H1 (cell line): Measurements from ENCODE around the gene PIGH.

ENCODE experiments used
- BRCA1 ChIP-seq: IDR thresholded peaks from 2 replicates; pipeline ENCODE4 v1.6.1; 2012; ENCODE audit warnings: low read depth, low read length, improper control_type of control experiment
- CBX5 ChIP-seq: fragments of 300-800, 300-1000 bp; sonication (generic); IDR thresholded peaks from 2 replicates; pipeline ENCODE4 v1.7.1; 2016; ENCODE audit warnings: antibody characterized with exemption, low read length, low read depth
- NRF1 ChIP-seq: IDR thresholded peaks from 2 replicates; pipeline ENCODE4 v1.6.1; 2011; ENCODE audit warnings: mild to moderate bottlenecking, low read depth, low read length, improper control_type of control experiment
- POLR2AphosphoS5 ChIP-seq: IDR thresholded peaks from 2 replicates; pipeline ENCODE4 v1.6.1; 2011; ENCODE audit warnings: low read depth, low read length
- SP4 ChIP-seq: IDR thresholded peaks from 2 replicates; pipeline ENCODE4 v1.6.1; 2012; ENCODE audit warnings: low read length, inconsistent platforms
- TF ChIP-seq, protein P1 (sequence below), 3 experiments: IDR thresholded peaks; 1 replicate in 2 of 3; 2 replicates in 1 of 3; pipeline versions ENCODE4 v1.5.1 to v1.6.1; 2011; ENCODE audit warnings: low read length in 3 of 3, mild to moderate bottlenecking in 3 of 3, inconsistent platforms in 2 of 3, low read depth in 1 of 3, moderate library complexity in 1 of 3; ENCODE audit not compliant: insufficient read depth in 1 of 3; ENCODE audit errors: control extremely low read depth in 1 of 3
- TF ChIP-seq, protein P2 (sequence below): IDR thresholded peaks from 2 replicates; pipeline ENCODE4 v1.6.1; 2011; ENCODE audit warnings: low read length, improper control_type of control experiment

DNA sequence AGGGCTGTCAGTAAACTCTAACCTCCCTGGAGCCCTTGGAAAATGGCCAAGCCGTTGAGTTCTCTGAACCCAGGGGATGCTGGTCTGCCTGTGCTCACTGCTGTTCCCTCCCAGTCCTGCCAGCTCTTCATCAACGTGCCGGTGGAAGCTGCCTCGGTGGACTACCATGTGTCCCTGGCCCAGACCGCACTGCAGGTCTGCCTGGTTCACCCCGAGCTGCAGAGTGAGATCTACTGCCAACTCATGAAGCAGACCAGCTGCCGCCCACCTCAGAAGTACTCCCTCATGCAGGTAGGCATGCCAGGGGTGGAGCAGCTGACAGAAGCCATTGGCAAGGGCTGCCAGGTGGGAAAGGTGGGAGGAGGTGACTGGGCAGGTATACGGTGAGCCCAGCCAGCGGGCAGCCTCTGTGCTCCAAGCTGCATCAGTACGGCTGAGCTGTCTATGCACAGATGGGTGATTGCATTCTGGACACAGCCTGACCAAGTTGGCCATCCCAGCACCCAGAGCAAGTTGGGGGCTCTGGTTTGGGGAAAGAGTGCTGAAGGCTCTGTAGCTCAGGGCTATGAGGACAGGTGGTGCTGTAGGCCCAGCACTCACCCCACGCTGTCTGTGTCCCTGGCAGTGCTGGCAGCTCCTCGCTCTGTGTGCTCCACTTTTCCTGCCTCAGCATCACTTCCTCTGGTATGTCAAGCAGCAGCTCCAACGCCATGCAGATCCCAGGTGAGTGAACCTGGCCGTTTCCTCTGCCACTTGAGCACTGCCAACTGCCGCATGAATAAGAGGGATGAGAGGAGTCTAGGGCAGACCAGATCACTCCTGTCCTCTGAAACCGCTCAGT lies 21.9 kb downstream of the PIGH start:
- TF ChIP-seq CBX5 (no peak), NRF1 (no peak), POLR2AphosphoS5 (no peak), SP4 (no peak), BRCA1 (no peak)
- TF ChIP-seq, protein P1, sequence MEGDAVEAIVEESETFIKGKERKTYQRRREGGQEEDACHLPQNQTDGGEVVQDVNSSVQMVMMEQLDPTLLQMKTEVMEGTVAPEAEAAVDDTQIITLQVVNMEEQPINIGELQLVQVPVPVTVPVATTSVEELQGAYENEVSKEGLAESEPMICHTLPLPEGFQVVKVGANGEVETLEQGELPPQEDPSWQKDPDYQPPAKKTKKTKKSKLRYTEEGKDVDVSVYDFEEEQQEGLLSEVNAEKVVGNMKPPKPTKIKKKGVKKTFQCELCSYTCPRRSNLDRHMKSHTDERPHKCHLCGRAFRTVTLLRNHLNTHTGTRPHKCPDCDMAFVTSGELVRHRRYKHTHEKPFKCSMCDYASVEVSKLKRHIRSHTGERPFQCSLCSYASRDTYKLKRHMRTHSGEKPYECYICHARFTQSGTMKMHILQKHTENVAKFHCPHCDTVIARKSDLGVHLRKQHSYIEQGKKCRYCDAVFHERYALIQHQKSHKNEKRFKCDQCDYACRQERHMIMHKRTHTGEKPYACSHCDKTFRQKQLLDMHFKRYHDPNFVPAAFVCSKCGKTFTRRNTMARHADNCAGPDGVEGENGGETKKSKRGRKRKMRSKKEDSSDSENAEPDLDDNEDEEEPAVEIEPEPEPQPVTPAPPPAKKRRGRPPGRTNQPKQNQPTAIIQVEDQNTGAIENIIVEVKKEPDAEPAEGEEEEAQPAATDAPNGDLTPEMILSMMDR (IDR thresholded peaks at IDR 0.05; ENCODE audit: control extremely low read depth in 1 of 3, insufficient read depth in 1 of 3, low read depth in 1 of 3, low read length in 3 of 3), result no peak
- TF ChIP-seq, protein P2, sequence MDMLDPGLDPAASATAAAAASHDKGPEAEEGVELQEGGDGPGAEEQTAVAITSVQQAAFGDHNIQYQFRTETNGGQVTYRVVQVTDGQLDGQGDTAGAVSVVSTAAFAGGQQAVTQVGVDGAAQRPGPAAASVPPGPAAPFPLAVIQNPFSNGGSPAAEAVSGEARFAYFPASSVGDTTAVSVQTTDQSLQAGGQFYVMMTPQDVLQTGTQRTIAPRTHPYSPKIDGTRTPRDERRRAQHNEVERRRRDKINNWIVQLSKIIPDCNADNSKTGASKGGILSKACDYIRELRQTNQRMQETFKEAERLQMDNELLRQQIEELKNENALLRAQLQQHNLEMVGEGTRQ, result no peak
